ENCODE data around the gene PLA2G4E.

GRCh38 chr15:42069025-42069424 is 48.2 kb upstream of the PLA2G4E start:
- TF ChIP-seq CTCF (IDR thresholded peaks at IDR 0.05) (no peak), EP300 (IDR thresholded peaks at IDR 0.05) (no peak), POLR2AphosphoS5 (IDR thresholded peaks at IDR 0.05) (no peak)
